GM12892 (cell line): ENCODE data around the gene FBXO24.

Experiments used
- POLR2A ChIP-seq: IDR thresholded peaks from 2 replicates; pipeline ENCODE4 v1.6.1; 2011; ENCODE audit warnings: low read depth, low read length, control low read depth
- POLR2AphosphoS5 ChIP-seq: IDR thresholded peaks from 2 replicates; pipeline ENCODE4 v1.6.1; 2011; ENCODE audit warnings: low read depth, low read length, control low read depth
- TAF1 ChIP-seq: IDR thresholded peaks from 2 replicates; pipeline ENCODE4 v1.6.1; 2011; ENCODE audit warnings: low read depth, mild to moderate bottlenecking, control low read depth, low read length, borderline replicate concordance

- peak; percentile 62; the same call in 1 of the 2 replicates for TF ChIP-seq POLR2A
- TF ChIP-seq POLR2AphosphoS5: peak; percentile 43; the same call in 1 of the 2 replicates
- no peak for TF ChIP-seq TAF1
Observed at GRCh38 chr7:100545360-100546128, 40.6 kb upstream of the FBXO24 start.
